DOHH2 (cell line): ENCODE data around the gene ABCB11.

ENCODE experiments used
- H3F3A ChIP-seq: fragments of 200-600 bp; sonication (generic), shearing (Covaris generic); 2 replicates; pipeline ENCODE4 v1.6.0; 2016; ENCODE audit warnings: antibody characterized with exemption, mild to moderate bottlenecking; ENCODE audit not compliant: control insufficient read depth, insufficient read depth
- H3K27ac ChIP-seq: fragments of 200-600 bp; sonication (generic); 2 replicates; pipeline ENCODE4 v1.5.1; 2014; ENCODE audit warnings: low read depth, mild to moderate bottlenecking, low read length, moderate library complexity
- H3K27me3 ChIP-seq: fragments of 200-600 bp; sonication (generic); 2 replicates; pipeline ENCODE4 v1.6.1; 2014; ENCODE audit warnings: mild to moderate bottlenecking, low read length, mixed read lengths; ENCODE audit not compliant: control insufficient read depth
- H3K36me3 ChIP-seq: fragments of 200-600 bp; sonication (generic); 2 replicates; pipeline ENCODE4 v1.6.1; 2014; ENCODE audit warnings: mild to moderate bottlenecking, low read length, moderate library complexity, mixed read lengths; ENCODE audit not compliant: control insufficient read depth
- H3K4me1 ChIP-seq: fragments of 200-600 bp; sonication (generic); 2 replicates; pipeline ENCODE4 v1.6.1; 2014; ENCODE audit warnings: mild to moderate bottlenecking, low read length, mixed read lengths; ENCODE audit not compliant: control insufficient read depth
- H3K4me2 ChIP-seq: fragments of 200-600 bp; sonication (generic); 2 replicates; pipeline ENCODE4 v1.6.0; 2014; ENCODE audit warnings: mild to moderate bottlenecking, low read length, moderate library complexity
- H3K4me3 ChIP-seq: fragments of 200-600 bp; sonication (generic); 2 replicates; pipeline ENCODE4 v1.5.1; 2014; ENCODE audit warnings: mild to moderate bottlenecking, low read length, mixed read lengths
- H3K79me2 ChIP-seq: fragments of 200-600 bp; sonication (generic); 2 replicates; pipeline ENCODE4 v1.6.1; 2014; ENCODE audit warnings: mild to moderate bottlenecking, low read length, mixed read lengths; ENCODE audit not compliant: control insufficient read depth
- H3K9me2 ChIP-seq: fragments of 200-600 bp; sonication (generic); replicated peaks from 2 replicates; pipeline ENCODE4 v1.6.1; 2014; ENCODE audit warnings: mild to moderate bottlenecking, low read length, mixed read lengths; ENCODE audit not compliant: control insufficient read depth
- H3K9me3 ChIP-seq: fragments of 200-600 bp; sonication (generic); 2 replicates; pipeline ENCODE4 v1.6.1; 2014; ENCODE audit warnings: antibody characterized with exemption, low read length, mixed read lengths; ENCODE audit not compliant: control insufficient read depth, insufficient read depth
- H4K20me1 ChIP-seq: fragments of 200-600 bp; sonication (generic); 2 replicates; pipeline ENCODE4 v1.6.0; 2014; ENCODE audit warnings: low read depth, mild to moderate bottlenecking, antibody characterized with exemption, low read length, moderate library complexity; ENCODE audit not compliant: control insufficient read depth, insufficient read depth
- EZH2phosphoT487 ChIP-seq: fragments of 200-600 bp; sonication (generic); IDR thresholded peaks from 2 replicates; pipeline ENCODE4 v1.6.1; 2017; ENCODE audit warnings: borderline replicate concordance, mild to moderate bottlenecking, antibody characterized with exemption, low read length, moderate library complexity, mixed read lengths
- TF ChIP-seq, protein P1 (sequence below): fragments of 200-600 bp; sonication (generic); IDR thresholded peaks from one replicate; pipeline ENCODE4 v1.5.1; 2014; ENCODE audit warnings: antibody characterized with exemption, mild to moderate bottlenecking, low read depth, low read length; ENCODE audit not compliant: poor library complexity, severe bottlenecking

ABCB11 gene

DNA sequence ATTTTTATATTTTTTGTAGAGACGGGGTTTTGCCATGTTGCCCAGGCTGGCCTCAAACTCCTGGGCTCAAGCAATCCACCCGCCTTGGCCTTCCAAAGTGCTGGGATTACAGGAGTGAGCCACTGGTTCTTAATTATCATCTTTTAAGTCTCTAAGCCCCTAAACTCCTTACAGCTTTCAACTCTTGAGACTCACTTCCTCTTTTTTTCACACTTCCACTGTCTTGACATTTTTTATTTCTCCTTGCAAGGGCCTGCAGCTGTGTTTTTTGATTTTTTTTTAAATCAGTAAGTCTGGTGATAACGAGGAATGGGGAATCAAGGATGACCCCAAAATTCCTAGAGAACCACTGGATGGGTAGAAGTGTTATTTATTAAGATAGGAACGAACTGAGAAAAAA is 8.6 kb upstream of the ABCB11 start:
- Histone ChIP-seq H4K20me1 (no peaks in the 10 kb centered on the region), H3K27ac (no peak overlapping the region), H3K79me2 (no peaks in the 10 kb centered on the region), H3K27me3 (no peaks in the 10 kb centered on the region), H3K9me3 (peaks cover 7% of the 10 kb centered on the region; the same call in 1 of the 2 replicates), H3K9me2 (no peaks in the 10 kb centered on the region), H3K4me3 (no peak overlapping the region), H3K4me1 (peaks cover 5% of the 10 kb centered on the region; the same call in 1 of the 2 replicates), H3K4me2 (no peak overlapping the region), H3K36me3 (no peaks in the 10 kb centered on the region), H3F3A (no peaks in the 10 kb centered on the region)
- no peak for TF ChIP-seq EZH2phosphoT487
- TF ChIP-seq, protein P1, sequence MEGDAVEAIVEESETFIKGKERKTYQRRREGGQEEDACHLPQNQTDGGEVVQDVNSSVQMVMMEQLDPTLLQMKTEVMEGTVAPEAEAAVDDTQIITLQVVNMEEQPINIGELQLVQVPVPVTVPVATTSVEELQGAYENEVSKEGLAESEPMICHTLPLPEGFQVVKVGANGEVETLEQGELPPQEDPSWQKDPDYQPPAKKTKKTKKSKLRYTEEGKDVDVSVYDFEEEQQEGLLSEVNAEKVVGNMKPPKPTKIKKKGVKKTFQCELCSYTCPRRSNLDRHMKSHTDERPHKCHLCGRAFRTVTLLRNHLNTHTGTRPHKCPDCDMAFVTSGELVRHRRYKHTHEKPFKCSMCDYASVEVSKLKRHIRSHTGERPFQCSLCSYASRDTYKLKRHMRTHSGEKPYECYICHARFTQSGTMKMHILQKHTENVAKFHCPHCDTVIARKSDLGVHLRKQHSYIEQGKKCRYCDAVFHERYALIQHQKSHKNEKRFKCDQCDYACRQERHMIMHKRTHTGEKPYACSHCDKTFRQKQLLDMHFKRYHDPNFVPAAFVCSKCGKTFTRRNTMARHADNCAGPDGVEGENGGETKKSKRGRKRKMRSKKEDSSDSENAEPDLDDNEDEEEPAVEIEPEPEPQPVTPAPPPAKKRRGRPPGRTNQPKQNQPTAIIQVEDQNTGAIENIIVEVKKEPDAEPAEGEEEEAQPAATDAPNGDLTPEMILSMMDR: no peak

DNA sequence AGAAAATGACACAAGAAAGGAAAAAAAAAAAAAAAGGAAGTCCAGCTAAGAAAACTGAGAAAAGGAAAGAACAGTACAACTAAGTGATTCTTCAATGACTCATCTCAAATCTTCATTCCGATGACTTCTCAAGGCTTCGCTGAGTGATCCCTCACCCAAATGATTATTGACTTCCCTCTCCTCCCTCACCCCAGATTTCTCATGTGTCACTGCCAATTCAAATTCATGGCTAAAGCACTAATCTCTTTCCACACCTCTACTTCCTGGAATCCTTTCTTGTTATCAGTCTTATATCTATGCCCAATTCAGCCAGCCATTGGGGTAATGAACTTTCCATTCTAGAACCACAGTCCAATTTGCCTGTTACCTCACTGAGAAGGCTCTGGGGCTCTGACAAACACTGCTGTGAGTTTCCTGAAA is 7.2 kb upstream of the ABCB11 start:
- no peak overlapping the region for H3K4me3 ChIP-seq
- no peaks in the 10 kb centered on the region for H3K9me2 ChIP-seq
- TF ChIP-seq, protein P1: no peak
- TF ChIP-seq EZH2phosphoT487: no peak
- no peaks in the 10 kb centered on the region for H3F3A ChIP-seq
- no peak overlapping the region for H3K4me2 ChIP-seq
- H3K4me1 ChIP-seq: peaks cover 5% of the 10 kb centered on the region; the same call in 1 of the 2 replicates
- H4K20me1 ChIP-seq: no peaks in the 10 kb centered on the region
- no peaks in the 10 kb centered on the region for H3K79me2 ChIP-seq
- no peaks in the 10 kb centered on the region for H3K36me3 ChIP-seq
- peaks cover 7% of the 10 kb centered on the region; the same call in 1 of the 2 replicates for H3K9me3 ChIP-seq
- H3K27me3 ChIP-seq: no peaks in the 10 kb centered on the region
- no peak overlapping the region for H3K27ac ChIP-seq

- H3K79me2 ChIP-seq: no peaks in the 10 kb centered on the region
- no peak overlapping the region for H3K27ac ChIP-seq
- H3K36me3 ChIP-seq: no peaks in the 10 kb centered on the region
- no peaks in the 10 kb centered on the region for H3F3A ChIP-seq
- no peak overlapping the region for H3K4me3 ChIP-seq
- H4K20me1 ChIP-seq: no peaks in the 10 kb centered on the region
- H3K4me1 ChIP-seq: peaks cover 5% of the 10 kb centered on the region; the same call in 1 of the 2 replicates
- H3K9me3 ChIP-seq: no peaks in the 10 kb centered on the region
- H3K4me2 ChIP-seq: no peak overlapping the region
- TF ChIP-seq EZH2phosphoT487: no peak
- TF ChIP-seq, protein P1: no peak
- no peaks in the 10 kb centered on the region for H3K27me3 ChIP-seq
- no peaks in the 10 kb centered on the region for H3K9me2 ChIP-seq
Measured at GRCh38 chr2:169036736-169037440, 5.8 kb upstream of the ABCB11 start.
